ENCODE measurements around the gene ARHGAP31.

- no peak for TF ChIP-seq POLR2A (IDR thresholded peaks at IDR 0.05; ENCODE audit: low read length)
- no peak for TF ChIP-seq GATA1 (IDR thresholded peaks at IDR 0.05; ENCODE audit: low read depth, low read length)
Measured at GRCh38 chr3:119437691-119438258, 143.6 kb downstream of the ARHGAP31 start.
